Activated CD8-positive, alpha-beta T cell treated with anti-CD3 and anti-CD28 coated beads for 36 hours (primary cell): ENCODE results near the gene MAPKAPK2. TPM values are rescaled to one million over a fixed set of nuclear protein-coding genes. Genes with fewer than 3 reads are reported as not detected.

Experiments used
- ATAC-seq: fragments of 200-7000 bp; cut with Tn5 transposase; one replicate; pipeline ENCODE4 v1.10.0; 2021; ENCODE audit warnings: mild to moderate bottlenecking, moderate library complexity
- CTCF ChIA-PET: fragments of 350-600 bp; sonication (Branson Sonifier 250); formaldehyde crosslinking; loops from one replicate; lab custom pipeline; 2021; ENCODE audit warnings: antibody characterized with exemption; lab: Charles Lee
- POLR2A ChIA-PET: fragments of 350-600 bp; sonication (Branson Sonifier 250); formaldehyde crosslinking; loops from one replicate; lab custom pipeline; 2021; ENCODE audit warnings: antibody characterized with exemption; lab: Charles Lee
- DNase-seq: peaks from one replicate; pipeline ENCODE4 v3.0.0-alpha.2; 2020
- H3K27ac Mint-ChIP-seq: one replicate; pipeline ENCODE4 v1.8.0; 2021; ENCODE audit warnings: mild to moderate bottlenecking, mixed read lengths
- H3K27me3 Mint-ChIP-seq: one replicate; pipeline ENCODE4 v1.8.0; 2021; ENCODE audit warnings: mixed read lengths
- H3K36me3 Mint-ChIP-seq: one replicate; pipeline ENCODE4 v1.8.0; 2021; ENCODE audit warnings: low read depth, mixed read lengths
- H3K4me1 Mint-ChIP-seq: one replicate; pipeline ENCODE4 v1.8.0; 2021; ENCODE audit warnings: low read depth, mixed read lengths
- H3K4me3 Mint-ChIP-seq: one replicate; pipeline ENCODE4 v1.8.0; 2021; ENCODE audit warnings: mild to moderate bottlenecking, moderate library complexity, mixed read lengths
- H3K9me3 Mint-ChIP-seq: one replicate; pipeline ENCODE4 v1.8.0; 2021; ENCODE audit warnings: mixed read lengths
- intact Hi-C: fragments of 100-400 bp; cut with micrococcal nuclease; formaldehyde crosslinking; loops from one replicate; pipeline ENCODE4 v1.10.0; 2022
- total RNA-seq, 2 experiments: library from RNA; stranded (reverse); gene quantifications; one replicate each; pipeline ENCODE4 v1.2.3, GENCODE V29; 2021
- TF ChIP-seq, protein P1 (sequence below): fragments of 200-600 bp; IDR thresholded peaks from one replicate; pipeline ENCODE4 v1.8.0; 2022; ENCODE audit warnings: antibody characterized with exemption, mild to moderate bottlenecking

MAPKAPK2 gene
- total RNA-seq, 2 experiments from 2014 or later: 50.4 to 51.4 TPM

DNA sequence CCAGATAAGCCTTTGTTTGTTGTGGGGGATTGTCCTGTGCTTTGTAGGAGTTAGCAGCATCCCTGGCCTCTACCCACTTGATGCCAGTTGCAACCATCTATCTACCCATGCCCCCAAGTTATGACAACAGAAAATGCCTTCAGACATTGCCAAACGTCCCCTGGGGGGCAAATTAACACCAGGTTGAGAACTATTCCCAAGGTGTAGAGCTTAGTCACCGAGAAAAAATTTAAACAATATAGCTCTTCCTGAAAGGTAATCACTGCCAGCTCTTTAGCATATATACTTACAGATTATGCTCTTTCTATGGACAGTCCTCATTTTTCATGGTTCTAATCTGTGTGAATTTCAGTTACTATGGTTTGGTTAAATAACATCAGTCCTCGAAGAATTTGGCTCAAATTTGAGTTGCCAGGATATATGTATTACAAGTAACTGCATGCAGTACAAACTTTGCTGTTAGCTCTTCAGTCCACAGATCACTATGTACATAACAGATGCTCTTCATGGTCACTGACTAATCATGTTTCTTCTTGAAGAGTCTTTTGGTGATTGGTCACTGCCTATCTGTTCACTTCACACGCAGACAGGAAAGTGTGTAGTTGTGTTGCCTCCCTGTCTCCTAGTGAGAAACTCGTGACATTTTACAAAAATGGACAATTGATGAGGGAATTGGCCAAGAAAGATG, 25.2 kb downstream of the MAPKAPK2 start:
- Mint-ChIP-seq H3K4me3 (no peak overlapping the region), H3K27ac (no peak overlapping the region), H3K36me3 (no peaks in the 10 kb centered on the region), H3K27me3 (no peaks in the 10 kb centered on the region), H3K4me1 (peaks cover 81% of the 10 kb centered on the region), H3K9me3 (no peaks in the 10 kb centered on the region)
- CTCF ChIA-PET: interaction anchor here (0.9 to 10.4 kb wide), 8 partner anchors 16 to 272 kb away, joined by 3 to 109 read pairs (median 8); no protein-coding TSS in a partner anchor
- TF ChIP-seq, protein P1, sequence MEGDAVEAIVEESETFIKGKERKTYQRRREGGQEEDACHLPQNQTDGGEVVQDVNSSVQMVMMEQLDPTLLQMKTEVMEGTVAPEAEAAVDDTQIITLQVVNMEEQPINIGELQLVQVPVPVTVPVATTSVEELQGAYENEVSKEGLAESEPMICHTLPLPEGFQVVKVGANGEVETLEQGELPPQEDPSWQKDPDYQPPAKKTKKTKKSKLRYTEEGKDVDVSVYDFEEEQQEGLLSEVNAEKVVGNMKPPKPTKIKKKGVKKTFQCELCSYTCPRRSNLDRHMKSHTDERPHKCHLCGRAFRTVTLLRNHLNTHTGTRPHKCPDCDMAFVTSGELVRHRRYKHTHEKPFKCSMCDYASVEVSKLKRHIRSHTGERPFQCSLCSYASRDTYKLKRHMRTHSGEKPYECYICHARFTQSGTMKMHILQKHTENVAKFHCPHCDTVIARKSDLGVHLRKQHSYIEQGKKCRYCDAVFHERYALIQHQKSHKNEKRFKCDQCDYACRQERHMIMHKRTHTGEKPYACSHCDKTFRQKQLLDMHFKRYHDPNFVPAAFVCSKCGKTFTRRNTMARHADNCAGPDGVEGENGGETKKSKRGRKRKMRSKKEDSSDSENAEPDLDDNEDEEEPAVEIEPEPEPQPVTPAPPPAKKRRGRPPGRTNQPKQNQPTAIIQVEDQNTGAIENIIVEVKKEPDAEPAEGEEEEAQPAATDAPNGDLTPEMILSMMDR: no peak
- DNase-seq (no peak), ATAC-seq (no peak)
- POLR2A ChIA-PET: no interaction called here
- intact Hi-C loops: no loop called here

DNA sequence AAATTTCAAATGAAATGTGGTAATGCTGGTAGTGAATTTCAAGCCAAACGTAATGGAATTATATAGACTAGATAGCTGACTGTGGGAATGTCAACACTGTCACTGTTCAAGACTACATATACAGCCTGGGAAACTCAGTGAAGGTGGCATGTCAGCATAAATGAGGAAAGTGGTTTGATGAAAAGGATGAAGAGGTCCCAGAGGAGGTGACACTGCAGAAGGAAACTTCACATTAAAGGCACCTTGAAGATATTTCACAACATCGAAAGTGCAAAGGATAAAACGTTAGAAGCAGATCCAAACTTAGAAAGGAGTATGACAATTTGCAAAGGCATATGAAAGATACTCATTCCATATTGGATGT, 25.7 kb downstream of the MAPKAPK2 start:
- ATAC-seq (no peak), DNase-seq (no peak)
- CTCF ChIA-PET: interaction anchor here (1.1 to 10.4 kb wide), 7 partner anchors 16 to 220 kb away, joined by 3 to 109 read pairs (median 9); no protein-coding TSS in a partner anchor
- Mint-ChIP-seq H3K4me3 (no peak overlapping the region), H3K36me3 (no peaks in the 10 kb centered on the region), H3K27ac (no peak overlapping the region), H3K27me3 (no peaks in the 10 kb centered on the region), H3K9me3 (no peaks in the 10 kb centered on the region), H3K4me1 (peaks cover 81% of the 10 kb centered on the region)
- intact Hi-C loops: no loop called here
- POLR2A ChIA-PET: no interaction called here
- TF ChIP-seq, protein P1: no peak

DNA sequence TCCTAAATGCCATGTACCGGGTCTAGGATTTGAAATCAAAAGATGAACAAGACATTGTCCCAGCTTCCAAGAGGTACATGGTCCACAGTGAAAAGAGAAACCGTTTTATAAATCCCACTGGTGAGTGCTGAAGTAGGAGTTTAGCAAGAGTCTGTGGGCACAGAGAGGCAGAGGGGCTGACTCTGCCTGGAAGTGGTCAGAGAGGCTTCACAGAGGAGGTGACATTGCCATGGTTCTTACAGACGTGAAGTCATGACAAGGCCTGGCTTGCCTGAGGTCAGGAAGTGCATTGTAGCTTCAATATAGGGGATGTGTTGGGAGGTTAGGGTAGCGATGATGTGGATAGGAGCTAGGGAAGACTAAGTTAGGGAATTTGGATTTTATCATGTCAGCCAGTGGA, 28.4 kb downstream of the MAPKAPK2 start:
- DNase-seq (peak; percentile 59), ATAC-seq (peak; percentile 68)
- Mint-ChIP-seq H3K4me1 (peaks cover 81% of the 10 kb centered on the region), H3K4me3 (no peak overlapping the region), H3K27me3 (no peaks in the 10 kb centered on the region), H3K27ac (peak overlapping the region; percentile 40), H3K9me3 (no peaks in the 10 kb centered on the region), H3K36me3 (no peaks in the 10 kb centered on the region)
- ChIA-PET POLR2A (interaction anchor here (0.6 to 1.4 kb wide), 3 partner anchors 10 to 174 kb away, joined by 3 to 4 read pairs (median 3); no protein-coding TSS in a partner anchor), CTCF (interaction anchor here (0.6 to 10.4 kb wide), 7 partner anchors 13 to 198 kb away, joined by 3 to 109 read pairs (median 7); no protein-coding TSS in a partner anchor)
- intact Hi-C loops: no loop called here
- TF ChIP-seq, protein P1: no peak

DNA sequence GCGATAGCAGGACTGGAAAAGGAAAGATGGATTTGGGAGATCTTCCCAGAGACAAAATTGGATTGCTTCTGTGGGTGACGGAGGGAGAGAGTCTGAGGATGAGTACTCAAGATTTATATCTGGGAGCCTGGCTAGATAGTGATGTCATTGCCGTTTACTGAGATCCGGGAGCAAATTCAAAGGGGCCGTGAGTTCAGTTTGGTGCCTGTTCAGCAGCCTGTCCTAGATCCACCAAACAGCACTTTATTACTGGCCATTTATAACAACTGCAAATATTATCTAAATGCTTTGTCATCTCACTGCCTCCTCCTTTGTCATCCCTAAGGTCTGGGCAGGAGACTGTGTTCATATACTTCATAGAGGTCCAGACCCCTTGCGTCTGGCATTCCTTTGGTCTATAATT, 29.2 kb downstream of the MAPKAPK2 start:
- ChIA-PET CTCF (interaction anchor here (1.3 to 10.4 kb wide), 6 partner anchors 12 to 95 kb away, joined by 3 to 109 read pairs (median 8); no protein-coding TSS in a partner anchor), POLR2A (interaction anchor here (1.1 to 1.4 kb wide), 2 partner anchors 10 to 11 kb away, joined by 4 read pairs; no protein-coding TSS in a partner anchor)
- DNase-seq (no peak), ATAC-seq (no peak)
- H3K4me1 Mint-ChIP-seq: peaks cover 77% of the 10 kb centered on the region
- no peaks in the 10 kb centered on the region for H3K9me3 Mint-ChIP-seq
- intact Hi-C loops: no loop called here
- H3K27ac Mint-ChIP-seq: peak overlapping the region; percentile 56
- no peaks in the 10 kb centered on the region for H3K27me3 Mint-ChIP-seq
- H3K36me3 Mint-ChIP-seq: no peaks in the 10 kb centered on the region
- TF ChIP-seq, protein P1: no peak
- H3K4me3 Mint-ChIP-seq: no peak overlapping the region
